SU-DHL-6 (cell line): ENCODE results near the gene MIF4GD.
"Not testable (repeated sequence)": the region's sequence is repeated elsewhere in the genome, so short reads cannot be mapped to it uniquely, and the experiment has no call there.

Source experiments
- H2AFZ ChIP-seq: fragments of 200-600 bp; sonication (generic); 2 replicates; pipeline ENCODE4 v1.6.1; 2014; ENCODE audit warnings: low read depth, mild to moderate bottlenecking, moderate library complexity, mixed read lengths, antibody characterized with exemption, low read length; ENCODE audit not compliant: severe bottlenecking
- H3F3A ChIP-seq: fragments of 200-600 bp; shearing (Covaris generic); 2 replicates; pipeline ENCODE4 v1.6.0; 2016; ENCODE audit warnings: antibody characterized with exemption, mild to moderate bottlenecking; ENCODE audit not compliant: insufficient read depth
- H3K27ac ChIP-seq: fragments of 200-600 bp; sonication (generic); 2 replicates; pipeline ENCODE4 v1.5.1; 2016; ENCODE audit warnings: low read depth, mild to moderate bottlenecking, low read length, moderate library complexity, mixed read lengths
- H3K27me3 ChIP-seq: fragments of 200-600 bp; sonication (generic), shearing (Covaris generic); 2 replicates; pipeline ENCODE4 v1.6.0; 2014; ENCODE audit warnings: mild to moderate bottlenecking, low read length
- H3K36me3 ChIP-seq: fragments of 200-600 bp; sonication (generic); 2 replicates; pipeline ENCODE4 v1.6.1; 2014; ENCODE audit warnings: mild to moderate bottlenecking, low read length, mixed read lengths
- H3K4me2 ChIP-seq: fragments of 300-600, 200-600 bp; shearing (Covaris generic), sonication (generic); 2 replicates; pipeline ENCODE4 v1.6.0; 2014; ENCODE audit warnings: low read length, low read depth, mild to moderate bottlenecking; ENCODE audit not compliant: poor library complexity, severe bottlenecking
- H3K4me3 ChIP-seq: fragments of 200-600 bp; sonication (generic); 2 replicates; pipeline ENCODE4 v1.5.1; 2014; ENCODE audit warnings: antibody characterized with exemption, low read length, mild to moderate bottlenecking, mixed read lengths; ENCODE audit not compliant: insufficient read depth, poor library complexity, severe bottlenecking
- H3K79me2 ChIP-seq: fragments of 200-600 bp; sonication (generic); 2 replicates; pipeline ENCODE4 v1.6.1; 2014; ENCODE audit warnings: mild to moderate bottlenecking, low read length, moderate library complexity; ENCODE audit not compliant: insufficient read depth
- H3K9ac ChIP-seq: fragments of 200-600 bp; sonication (generic); 2 replicates; pipeline ENCODE4 v1.7.0; 2014; ENCODE audit warnings: mild to moderate bottlenecking, low read length
- H3K9me2 ChIP-seq: fragments of 200-600 bp; sonication (generic); replicated peaks from 2 replicates; pipeline ENCODE4 v1.6.1; 2014; ENCODE audit warnings: low read length; ENCODE audit not compliant: insufficient read depth
- H3K9me3 ChIP-seq: fragments of 200-600 bp; sonication (generic); 2 replicates; pipeline ENCODE4 v1.6.1; 2014; ENCODE audit warnings: low read length, mixed read lengths; ENCODE audit not compliant: insufficient read depth
- H4K20me1 ChIP-seq: fragments of 200-600 bp; sonication (generic); 2 replicates; pipeline ENCODE4 v1.6.1; 2014; ENCODE audit warnings: low read depth, mild to moderate bottlenecking, antibody characterized with exemption, low read length, moderate library complexity, mixed read lengths
- EZH2phosphoT487 ChIP-seq: fragments of 200-600 bp; sonication (generic), shearing (Covaris generic); conservative IDR thresholded peaks from 2 replicates; pipeline ENCODE4 v1.6.1; 2018; ENCODE audit warnings: mild to moderate bottlenecking, antibody characterized with exemption, low read length, moderate library complexity, mixed read lengths
- TF ChIP-seq, protein P1 (sequence below): fragments of 200-600 bp; sonication (generic); IDR thresholded peaks from one replicate; pipeline ENCODE4 v1.5.1; 2017; ENCODE audit warnings: antibody characterized with exemption, mild to moderate bottlenecking, low read length, moderate library complexity; ENCODE audit not compliant: insufficient read depth, poor library complexity, severe bottlenecking

MIF4GD gene

DNA sequence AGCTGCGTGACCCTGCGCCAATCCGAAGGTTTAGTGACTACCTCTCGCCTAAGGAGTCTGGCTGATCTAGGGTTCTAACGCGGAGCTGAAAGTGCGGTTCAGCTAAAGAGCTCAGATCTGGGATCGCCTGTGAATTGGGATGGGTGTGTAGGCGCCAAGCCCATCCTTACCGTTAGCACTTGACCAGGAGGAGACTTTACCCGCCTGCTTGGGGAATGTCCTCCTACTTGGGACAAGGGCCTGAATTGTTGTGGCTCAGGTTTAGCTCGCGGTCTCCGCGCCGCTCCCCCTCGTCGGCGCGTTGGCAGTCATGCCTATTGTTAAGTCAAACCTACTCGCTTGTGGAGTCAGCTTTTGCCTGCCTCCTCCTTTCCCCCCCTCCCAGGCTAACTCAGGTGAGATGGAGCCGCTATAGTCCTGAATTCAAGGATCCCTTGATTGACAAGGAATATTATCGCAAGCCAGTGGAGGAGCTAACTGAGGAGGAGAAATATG, 8.9 kb downstream of the MIF4GD start:
- H3K9me3 ChIP-seq, result no peaks in the 10 kb centered on the region
- peak overlapping the region; percentile 83 for H3K9ac ChIP-seq
- H3K79me2 ChIP-seq, result peaks cover 53% of the 10 kb centered on the region
- peak overlapping the region; percentile 56 for H3K4me3 ChIP-seq
- H3K27ac ChIP-seq, result peak overlapping the region; percentile 79
- H3F3A ChIP-seq, result no peaks in the 10 kb centered on the region
- no peaks in the 10 kb centered on the region for H3K27me3 ChIP-seq
- H4K20me1 ChIP-seq, result no peaks in the 10 kb centered on the region
- TF ChIP-seq, protein P1, sequence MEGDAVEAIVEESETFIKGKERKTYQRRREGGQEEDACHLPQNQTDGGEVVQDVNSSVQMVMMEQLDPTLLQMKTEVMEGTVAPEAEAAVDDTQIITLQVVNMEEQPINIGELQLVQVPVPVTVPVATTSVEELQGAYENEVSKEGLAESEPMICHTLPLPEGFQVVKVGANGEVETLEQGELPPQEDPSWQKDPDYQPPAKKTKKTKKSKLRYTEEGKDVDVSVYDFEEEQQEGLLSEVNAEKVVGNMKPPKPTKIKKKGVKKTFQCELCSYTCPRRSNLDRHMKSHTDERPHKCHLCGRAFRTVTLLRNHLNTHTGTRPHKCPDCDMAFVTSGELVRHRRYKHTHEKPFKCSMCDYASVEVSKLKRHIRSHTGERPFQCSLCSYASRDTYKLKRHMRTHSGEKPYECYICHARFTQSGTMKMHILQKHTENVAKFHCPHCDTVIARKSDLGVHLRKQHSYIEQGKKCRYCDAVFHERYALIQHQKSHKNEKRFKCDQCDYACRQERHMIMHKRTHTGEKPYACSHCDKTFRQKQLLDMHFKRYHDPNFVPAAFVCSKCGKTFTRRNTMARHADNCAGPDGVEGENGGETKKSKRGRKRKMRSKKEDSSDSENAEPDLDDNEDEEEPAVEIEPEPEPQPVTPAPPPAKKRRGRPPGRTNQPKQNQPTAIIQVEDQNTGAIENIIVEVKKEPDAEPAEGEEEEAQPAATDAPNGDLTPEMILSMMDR, result no peak
- TF ChIP-seq EZH2phosphoT487, result no peak
- no peaks in the 10 kb centered on the region for H3K36me3 ChIP-seq
- H2AFZ ChIP-seq, result peak overlapping the region; percentile 64
- no peaks in the 10 kb centered on the region for H3K9me2 ChIP-seq
- H3K4me2 ChIP-seq, result peak overlapping the region; percentile 71

DNA sequence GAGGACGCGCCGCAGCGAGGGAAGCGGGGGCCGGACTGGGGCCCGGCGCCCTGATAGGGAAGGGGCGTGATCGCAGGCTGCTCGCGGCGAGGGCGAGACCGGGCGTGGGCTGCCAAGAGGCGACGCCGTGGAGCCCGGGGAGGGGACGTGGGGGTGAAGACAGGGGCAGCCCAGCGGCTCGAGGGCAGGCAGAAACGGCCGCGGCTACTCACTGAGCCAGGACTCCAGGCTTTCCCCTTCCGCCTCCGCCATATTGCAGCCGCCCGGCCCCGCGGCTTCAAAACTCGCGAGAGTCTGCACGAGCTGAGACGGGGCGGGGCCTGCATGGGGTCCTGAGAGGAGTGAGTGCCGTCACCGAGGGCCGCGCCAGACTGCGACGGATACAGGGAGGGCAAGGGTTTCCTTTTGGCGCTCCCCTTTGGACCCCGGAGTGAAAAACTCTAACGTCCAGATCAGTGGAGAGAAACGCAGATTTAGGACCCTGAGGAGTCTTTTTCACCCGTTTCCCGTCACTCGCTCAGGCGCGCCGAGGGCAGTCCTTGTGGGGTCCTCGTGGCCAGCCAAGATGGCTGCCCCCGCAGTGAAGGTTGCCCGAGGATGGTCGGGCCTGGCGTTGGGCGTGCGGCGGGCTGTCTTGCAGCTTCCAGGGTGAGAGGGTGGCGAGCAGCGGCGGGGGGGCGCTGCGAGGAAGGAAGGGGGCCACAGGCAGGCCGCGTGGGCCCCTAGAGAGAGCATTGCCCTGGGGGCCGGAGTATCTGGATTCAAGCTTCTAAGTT, 9.5 kb downstream of the MIF4GD start, which contains the start of the genes GGA3 and MRPS7:
GGA3 (minus strand) TSS at position 271 of the 776 bp plus-strand sequence; CDS start at position 252, 19 bp downstream.
MRPS7 (plus strand) TSS at position 544 of the 776 bp plus-strand sequence; CDS start at position 566, 22 bp downstream.
- TF ChIP-seq, protein P1, result no peak
- TF ChIP-seq EZH2phosphoT487, result no peak
- no peaks in the 10 kb centered on the region for H3K36me3 ChIP-seq
- H3F3A ChIP-seq, result no peaks in the 10 kb centered on the region
- peak within 1 kb of the TSS; percentile 64 for H2AFZ ChIP-seq
- no peaks in the 10 kb centered on the region for H3K9me2 ChIP-seq
- H3K27me3 ChIP-seq, result no peaks in the 10 kb centered on the region
- peaks cover 56% of the 10 kb centered on the region for H3K79me2 ChIP-seq
- H3K4me2 ChIP-seq, result peak within 1 kb of the TSS; percentile 71
- H4K20me1 ChIP-seq, result no peaks in the 10 kb centered on the region
- peak within 1 kb of the TSS; percentile 83 for H3K9ac ChIP-seq
- H3K4me3 ChIP-seq, result peak within 1 kb of the TSS; percentile 56
- H3K9me3 ChIP-seq, result no peaks in the 10 kb centered on the region
- peak within 1 kb of the TSS; percentile 79 for H3K27ac ChIP-seq

DNA sequence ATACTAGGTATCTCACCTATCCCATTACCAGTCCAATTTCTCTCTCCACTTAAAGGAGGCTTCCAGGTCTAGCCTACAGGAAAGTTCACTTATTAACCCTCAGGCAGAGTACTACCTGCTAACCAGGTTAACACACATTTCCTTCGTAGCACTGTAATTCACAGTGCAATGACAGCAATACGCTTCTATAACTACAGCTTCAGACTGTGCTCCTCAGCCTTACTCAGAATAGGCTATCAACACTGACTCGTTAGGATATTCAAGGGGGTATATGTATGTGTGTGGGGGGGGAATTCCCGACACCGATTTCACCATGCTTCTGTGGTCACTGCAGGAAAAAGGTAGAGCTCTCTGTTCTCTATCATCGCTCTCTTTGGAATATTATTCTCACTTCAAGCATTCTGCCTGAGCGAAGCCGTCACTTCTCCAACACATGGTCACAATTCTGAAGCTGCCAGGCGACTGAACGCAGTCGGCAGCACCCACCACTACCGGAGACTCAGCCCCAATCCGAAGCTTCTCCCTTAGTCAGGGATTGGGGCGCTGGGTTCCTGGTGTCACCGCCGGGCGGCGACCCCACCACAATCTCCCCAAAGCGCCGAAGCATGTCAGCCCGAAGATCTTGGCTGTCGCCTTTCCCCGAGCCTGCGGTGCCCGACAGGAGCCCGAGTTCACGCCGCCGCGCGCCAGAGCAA, 10.2 kb downstream of the MIF4GD start:
- Histone ChIP-seq H2AFZ (peak overlapping the region; percentile 64), H3K9me3 (no peaks in the 10 kb centered on the region), H4K20me1 (no peaks in the 10 kb centered on the region), H3K9me2 (no peaks in the 10 kb centered on the region), H3K36me3 (no peaks in the 10 kb centered on the region), H3K9ac (peak overlapping the region; percentile 83), H3K4me2 (peak overlapping the region; percentile 71), H3K4me3 (peak overlapping the region; percentile 56), H3K79me2 (peaks cover 56% of the 10 kb centered on the region), H3K27me3 (no peaks in the 10 kb centered on the region), H3K27ac (peak overlapping the region; percentile 79), H3F3A (no peaks in the 10 kb centered on the region)
- no peak for TF ChIP-seq EZH2phosphoT487
- TF ChIP-seq, protein P1, result no peak

DNA sequence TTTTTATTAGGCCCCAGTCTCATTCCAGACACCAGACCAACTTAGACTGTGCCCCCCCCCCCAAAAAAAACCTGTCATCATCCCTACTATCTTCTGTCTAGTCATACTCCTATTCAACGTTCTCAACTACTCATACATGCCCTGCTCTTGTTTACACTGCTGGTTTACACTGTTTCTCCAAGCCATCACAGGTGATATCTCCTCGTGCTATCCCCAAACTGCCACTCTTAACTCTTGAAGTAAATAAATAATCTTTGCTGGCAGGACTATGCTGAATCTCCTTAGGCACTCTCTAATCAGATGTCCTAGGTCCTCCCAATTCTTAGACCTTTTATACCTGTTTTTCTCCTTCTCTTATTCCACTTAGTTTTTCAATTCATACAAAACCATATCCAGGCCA, 13.8 kb downstream of the MIF4GD start:
- not testable (repeated sequence) for H3K4me2 ChIP-seq, H3K36me3 ChIP-seq, H3K9me2 ChIP-seq, H3F3A ChIP-seq, H3K4me3 ChIP-seq, H3K27me3 ChIP-seq, H3K27ac ChIP-seq, H4K20me1 ChIP-seq, H3K9ac ChIP-seq, H2AFZ ChIP-seq, H3K9me3 ChIP-seq
- H3K79me2 ChIP-seq, result peaks cover 54% of the 10 kb centered on the region

DNA sequence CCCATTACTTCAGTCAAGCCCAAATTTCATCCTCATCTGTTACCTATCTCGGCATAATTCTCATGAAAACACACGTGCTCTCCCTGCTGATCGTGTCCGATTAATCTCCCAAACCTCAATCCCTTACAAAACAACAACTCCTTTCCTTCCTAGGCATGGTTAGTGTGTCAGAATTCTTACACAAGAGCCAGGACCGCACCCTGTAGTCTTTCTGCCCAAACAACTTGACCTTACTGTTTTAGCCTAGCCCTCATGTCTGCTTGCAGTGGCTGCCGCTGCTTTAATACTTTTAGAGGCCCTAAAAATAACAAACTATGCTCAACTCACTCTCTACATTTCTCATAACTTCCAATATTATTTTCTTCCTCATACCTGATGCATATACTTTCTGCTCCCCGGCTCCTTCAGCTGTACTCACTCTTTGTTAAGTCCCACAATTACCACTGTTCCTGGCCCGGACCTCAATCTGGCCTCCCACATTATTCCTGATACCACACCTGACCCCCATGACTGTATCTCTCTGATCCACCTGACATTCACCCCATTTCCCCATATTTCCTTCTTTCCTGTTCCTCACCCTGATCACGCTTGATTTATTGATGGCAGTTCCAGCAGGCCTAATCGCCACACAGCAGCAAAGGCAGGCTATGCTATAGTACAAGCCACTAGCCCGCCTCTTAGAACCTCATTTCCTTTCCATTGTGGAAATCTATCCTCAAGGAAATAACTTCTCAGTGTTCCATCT, 14.9 kb downstream of the MIF4GD start:
- H3K9ac ChIP-seq, H3K36me3 ChIP-seq, H2AFZ ChIP-seq, H3F3A ChIP-seq, H3K4me2 ChIP-seq, H3K4me3 ChIP-seq, H3K27ac ChIP-seq, H3K9me3 ChIP-seq, H4K20me1 ChIP-seq, H3K9me2 ChIP-seq, H3K27me3 ChIP-seq: not testable (repeated sequence)
- peaks cover 59% of the 10 kb centered on the region for H3K79me2 ChIP-seq
